ENCODE results near the gene GPR55. TPM values are rescaled to one million over a fixed set of nuclear protein-coding genes. Genes with fewer than 3 reads are reported as not detected.

The GPR55 gene
- total RNA-seq, 1 experiment from 2014 or later: not detected

DNA sequence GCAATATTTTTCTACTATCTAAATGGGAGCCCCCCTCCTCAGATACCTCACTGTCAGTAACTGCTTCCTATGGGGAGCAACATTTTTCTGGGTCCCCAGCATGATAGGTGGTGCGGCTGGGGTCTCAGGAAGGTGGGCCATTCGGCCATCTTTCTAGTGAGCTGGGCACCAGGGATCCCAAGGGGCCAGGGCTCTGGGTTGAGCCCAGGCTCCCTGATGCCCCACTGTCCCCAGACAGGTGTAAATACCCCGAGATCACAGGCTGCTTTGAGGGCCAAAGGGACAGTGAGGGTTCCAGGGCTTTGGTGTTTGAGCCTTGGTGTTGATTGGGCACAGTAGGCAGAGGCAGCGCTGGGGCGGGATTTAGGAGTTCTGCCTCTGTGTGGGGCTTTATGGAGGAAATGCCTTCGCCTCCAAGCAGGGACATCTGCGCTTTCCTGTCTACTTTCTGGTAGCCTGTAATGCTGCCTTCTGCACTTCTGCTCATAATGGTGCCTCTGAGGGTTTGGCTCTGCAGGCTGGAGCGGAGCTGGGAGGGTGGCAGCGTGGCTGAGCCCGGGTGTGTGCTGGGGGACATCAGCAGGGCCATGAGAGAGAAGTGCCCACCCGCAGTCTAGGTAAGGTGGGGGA, 55.0 kb downstream of the GPR55 start:
- no TSS peak for BruUV-seq (replicated peaks)
- Mint-ChIP-seq H3K27me3 (ENCODE audit: insufficient read depth, unreplicated experiment) (no peaks in the 10 kb centered on the region), H3K27ac (ENCODE audit: low read depth, unreplicated experiment) (no peak overlapping the region), H3K4me1 (ENCODE audit: insufficient read depth, unreplicated experiment) (no peaks in the 10 kb centered on the region), H3K9me3 (ENCODE audit: unreplicated experiment) (no peaks in the 10 kb centered on the region), H3K36me3 (ENCODE audit: insufficient read depth, unreplicated experiment) (no peaks in the 10 kb centered on the region), H3K4me3 (ENCODE audit: unreplicated experiment) (no peak overlapping the region)
- POLR2A ChIA-PET: no interaction called here
- intact Hi-C loops (cut with micrococcal nuclease): no loop called here
- TF ChIP-seq, protein P1, sequence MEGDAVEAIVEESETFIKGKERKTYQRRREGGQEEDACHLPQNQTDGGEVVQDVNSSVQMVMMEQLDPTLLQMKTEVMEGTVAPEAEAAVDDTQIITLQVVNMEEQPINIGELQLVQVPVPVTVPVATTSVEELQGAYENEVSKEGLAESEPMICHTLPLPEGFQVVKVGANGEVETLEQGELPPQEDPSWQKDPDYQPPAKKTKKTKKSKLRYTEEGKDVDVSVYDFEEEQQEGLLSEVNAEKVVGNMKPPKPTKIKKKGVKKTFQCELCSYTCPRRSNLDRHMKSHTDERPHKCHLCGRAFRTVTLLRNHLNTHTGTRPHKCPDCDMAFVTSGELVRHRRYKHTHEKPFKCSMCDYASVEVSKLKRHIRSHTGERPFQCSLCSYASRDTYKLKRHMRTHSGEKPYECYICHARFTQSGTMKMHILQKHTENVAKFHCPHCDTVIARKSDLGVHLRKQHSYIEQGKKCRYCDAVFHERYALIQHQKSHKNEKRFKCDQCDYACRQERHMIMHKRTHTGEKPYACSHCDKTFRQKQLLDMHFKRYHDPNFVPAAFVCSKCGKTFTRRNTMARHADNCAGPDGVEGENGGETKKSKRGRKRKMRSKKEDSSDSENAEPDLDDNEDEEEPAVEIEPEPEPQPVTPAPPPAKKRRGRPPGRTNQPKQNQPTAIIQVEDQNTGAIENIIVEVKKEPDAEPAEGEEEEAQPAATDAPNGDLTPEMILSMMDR (IDR thresholded peaks at IDR 0.05; ENCODE audit: unreplicated experiment): no peak
- CTCF ChIA-PET: interaction anchor here (0.6 kb wide), 2 partner anchors 32 to 710 kb away, joined by 3 to 5 read pairs; no protein-coding TSS in a partner anchor
- no peak for DNase-seq (ENCODE audit: unreplicated experiment)

DNA sequence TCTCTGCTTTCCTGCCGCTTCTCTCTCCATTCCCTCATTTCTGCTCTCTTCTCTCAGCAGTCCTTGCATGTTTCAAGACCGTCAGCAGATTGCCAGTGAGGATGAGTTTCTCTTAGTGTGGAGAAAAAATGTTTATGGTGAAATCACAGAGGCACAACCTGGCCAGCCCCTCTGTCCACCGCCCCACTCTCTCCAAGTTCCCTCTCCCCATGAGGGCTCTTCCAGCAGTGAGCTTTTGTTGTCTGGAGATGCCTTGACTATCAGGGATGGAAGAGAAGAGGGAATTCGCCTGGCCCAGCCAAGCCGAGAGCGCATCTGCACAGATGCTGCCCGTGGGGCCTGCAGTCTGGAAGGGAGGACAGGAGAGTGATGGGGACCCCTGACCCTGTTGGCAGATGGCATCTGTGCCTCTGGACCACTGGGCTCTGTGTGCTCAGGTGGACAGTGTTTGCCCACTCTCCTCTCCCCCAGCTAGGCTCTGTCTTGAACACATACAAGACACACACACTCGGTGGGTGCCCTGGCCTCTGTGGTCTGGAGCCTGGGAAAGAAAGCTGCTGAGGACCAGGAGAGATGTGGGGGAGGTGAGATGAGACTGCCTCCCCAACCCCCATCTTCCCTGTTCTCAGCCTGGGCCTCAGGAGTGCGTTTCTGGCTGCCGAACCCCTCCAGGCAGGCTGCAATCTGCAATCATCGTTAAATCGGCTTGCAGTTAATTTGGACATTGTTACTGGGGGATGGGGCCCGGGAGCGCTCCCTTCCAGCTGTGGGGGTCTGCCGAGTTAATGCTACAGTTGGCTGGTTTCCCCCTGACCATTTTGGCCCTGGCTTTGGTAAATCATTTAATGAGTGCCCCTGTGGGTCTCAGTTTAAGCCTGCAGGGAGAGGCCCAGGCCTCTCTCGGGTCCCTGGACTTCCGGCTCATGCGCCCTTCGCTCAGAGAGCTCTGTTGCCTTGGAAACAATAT, 55.8 kb downstream of the GPR55 start:
- H3K36me3 Mint-ChIP-seq (ENCODE audit: insufficient read depth, unreplicated experiment): no peaks in the 10 kb centered on the region
- no peaks in the 10 kb centered on the region for H3K27me3 Mint-ChIP-seq (ENCODE audit: insufficient read depth, unreplicated experiment)
- no peaks in the 10 kb centered on the region for H3K9me3 Mint-ChIP-seq (ENCODE audit: unreplicated experiment)
- H3K27ac Mint-ChIP-seq (ENCODE audit: low read depth, unreplicated experiment): no peak overlapping the region
- POLR2A ChIA-PET: interaction anchor here (0.6 kb wide), 1 partner anchor 118 kb away, joined by 3 read pairs; no protein-coding TSS in a partner anchor
- CTCF ChIA-PET: interaction anchor here (0.6 to 0.7 kb wide), 3 partner anchors 19 to 33 kb away, joined by 4 to 7 read pairs (median 5); no protein-coding TSS in a partner anchor
- intact Hi-C loops (cut with micrococcal nuclease): no loop called here
- BruUV-seq (replicated peaks): no TSS peak
- peaks cover 4% of the 10 kb centered on the region for H3K4me1 Mint-ChIP-seq (ENCODE audit: insufficient read depth, unreplicated experiment)
- no peak overlapping the region for H3K4me3 Mint-ChIP-seq (ENCODE audit: unreplicated experiment)
- no peak for DNase-seq (ENCODE audit: unreplicated experiment)
- TF ChIP-seq, protein P1 (IDR thresholded peaks at IDR 0.05; ENCODE audit: unreplicated experiment): no peak

DNA sequence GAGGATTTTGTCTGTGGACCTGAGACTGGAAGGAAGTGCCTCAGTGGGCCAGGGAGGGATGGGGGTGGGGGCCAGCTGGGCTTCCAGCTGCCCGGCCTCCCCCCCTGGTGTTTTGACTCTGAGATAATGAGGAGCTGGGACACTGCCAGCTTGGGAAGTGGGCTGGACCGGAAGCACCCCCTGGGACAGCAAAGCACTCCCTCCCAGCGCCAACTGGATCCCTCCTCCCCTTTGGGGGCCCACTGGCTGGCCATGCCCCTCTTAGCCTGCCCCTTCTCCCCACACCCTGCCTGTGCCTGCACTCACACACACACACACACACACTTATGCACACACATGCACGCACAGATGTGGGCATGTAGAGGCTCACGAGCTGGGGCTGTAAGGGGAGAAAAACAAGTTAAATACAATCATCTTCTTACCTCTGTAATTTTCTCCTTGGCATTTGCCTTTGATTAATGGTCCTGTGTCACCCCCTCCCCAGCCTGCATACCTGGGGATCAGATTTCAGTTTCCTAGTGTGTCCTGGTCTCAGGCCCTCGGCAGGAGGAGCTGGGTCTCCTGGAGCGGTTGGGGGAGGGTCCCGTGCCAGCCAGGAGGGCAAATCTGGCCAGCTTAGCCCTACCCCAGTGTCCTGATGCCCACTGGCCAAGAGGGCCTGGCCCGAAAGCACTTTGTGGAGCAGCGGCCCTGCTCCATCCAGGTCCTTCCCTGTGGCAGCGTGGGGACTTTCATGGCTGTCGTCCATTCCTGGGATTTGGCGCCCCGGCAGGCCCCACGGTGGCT, 56.7 kb downstream of the GPR55 start:
- no peak for DNase-seq (ENCODE audit: unreplicated experiment)
- peaks cover 1% of the 10 kb centered on the region for H3K27me3 Mint-ChIP-seq (ENCODE audit: insufficient read depth, unreplicated experiment)
- no peaks in the 10 kb centered on the region for H3K36me3 Mint-ChIP-seq (ENCODE audit: insufficient read depth, unreplicated experiment)
- no peaks in the 10 kb centered on the region for H3K9me3 Mint-ChIP-seq (ENCODE audit: unreplicated experiment)
- no peak overlapping the region for H3K27ac Mint-ChIP-seq (ENCODE audit: low read depth, unreplicated experiment)
- no TSS peak for BruUV-seq (replicated peaks)
- no peak overlapping the region for H3K4me3 Mint-ChIP-seq (ENCODE audit: unreplicated experiment)
- peaks cover 5% of the 10 kb centered on the region for H3K4me1 Mint-ChIP-seq (ENCODE audit: insufficient read depth, unreplicated experiment)
- intact Hi-C loops (cut with micrococcal nuclease): no loop called here
- ChIA-PET CTCF (interaction anchor here (0.5 to 0.7 kb wide), 3 partner anchors 20 to 244 kb away, joined by 3 to 7 read pairs (median 4); no protein-coding TSS in a partner anchor), POLR2A (interaction anchor here (0.6 kb wide), 1 partner anchor 119 kb away, joined by 3 read pairs; no protein-coding TSS in a partner anchor)
- TF ChIP-seq, protein P1 (IDR thresholded peaks at IDR 0.05; ENCODE audit: unreplicated experiment): no peak

All from MCF 10A (cell line).